Neuronal stem cell (in vitro differentiated cells): ENCODE measurements around the gene USP24.
A peak's percentile ranks its signal among the peaks of the same experiment; 100 is the strongest.
"Not testable (repeated sequence)": the region's sequence is repeated elsewhere in the genome, so short reads cannot be mapped to it uniquely, and the experiment has no call there.

Source experiments
- DNase-seq: peaks from one replicate; pipeline ENCODE4 v3.0.0-alpha.2; 2013; ENCODE audit warnings: low spot score
- H2AFZ ChIP-seq: one replicate; pipeline ENCODE4 v1.6.1; 2013; ENCODE audit warnings: mild to moderate bottlenecking, low read length, inconsistent platforms
- H2AK5ac ChIP-seq: 2 replicates; pipeline ENCODE4 v1.6.1; 2013; ENCODE audit warnings: low read depth, mild to moderate bottlenecking, inconsistent platforms, low read length, moderate library complexity, mixed read lengths
- H2BK120ac ChIP-seq: 2 replicates; pipeline ENCODE4 v1.6.1; 2013; ENCODE audit warnings: low read depth, mild to moderate bottlenecking, inconsistent platforms, low read length, moderate library complexity, mixed read lengths
- H2BK12ac ChIP-seq: one replicate; pipeline ENCODE4 v1.6.1; 2013; ENCODE audit warnings: low read length, inconsistent platforms
- H2BK15ac ChIP-seq: 2 replicates; pipeline ENCODE4 v1.6.1; 2013; ENCODE audit warnings: mild to moderate bottlenecking, low read length, inconsistent platforms, mixed read lengths
- H2BK5ac ChIP-seq: one replicate; pipeline ENCODE4 v1.6.1; 2013; ENCODE audit warnings: inconsistent platforms, mild to moderate bottlenecking, low read length, moderate library complexity
- H3K14ac ChIP-seq: one replicate; pipeline ENCODE4 v1.6.1; 2013; ENCODE audit warnings: low read length, inconsistent platforms
- H3K18ac ChIP-seq: 2 replicates; pipeline ENCODE4 v1.6.1; 2013; ENCODE audit warnings: low read length, inconsistent platforms
- H3K23ac ChIP-seq: 2 replicates; pipeline ENCODE4 v1.6.1; 2013; ENCODE audit warnings: low read depth, mild to moderate bottlenecking, mixed read lengths, low read length, inconsistent platforms; ENCODE audit not compliant: poor library complexity
- H3K27ac ChIP-seq: replicated peaks from 3 replicates; pipeline ENCODE4 v1.5.1; 2013; ENCODE audit warnings: low read length, inconsistent platforms
- H3K27me3 ChIP-seq, 3 experiments: 2 replicates each; pipeline ENCODE4 v1.6.1; 2013; ENCODE audit warnings: low read length in 3 of 3, mild to moderate bottlenecking in 2 of 3, inconsistent platforms in 1 of 3, low read depth in 1 of 3, mixed read lengths in 1 of 3, moderate library complexity in 1 of 3; ENCODE audit not compliant: control insufficient read depth in 3 of 3, insufficient read depth in 3 of 3
- H3K36me3 ChIP-seq, 2 donors: replicated peaks in 1 of 2; 2 replicates each; pipeline ENCODE4 v1.6.1; 2013; ENCODE audit warnings: low read length in 2 of 2; ENCODE audit not compliant: control insufficient read depth in 2 of 2, insufficient read depth in 2 of 2
- H3K4ac ChIP-seq: 2 replicates; pipeline ENCODE4 v1.6.1; 2013; ENCODE audit warnings: inconsistent platforms, mild to moderate bottlenecking, low read length, moderate library complexity
- H3K4me1 ChIP-seq, 2 donors: 1 replicate in 1 of 2; 2 replicates in 1 of 2; pipeline ENCODE4 v1.6.1; 2013; ENCODE audit warnings: low read length in 2 of 2, low read depth in 1 of 2; ENCODE audit not compliant: control insufficient read depth in 2 of 2, insufficient read depth in 1 of 2
- H3K4me2 ChIP-seq: one replicate; pipeline ENCODE4 v1.6.1; 2013; ENCODE audit warnings: mild to moderate bottlenecking, low read length, inconsistent platforms; ENCODE audit not compliant: insufficient read depth, poor library complexity, severe bottlenecking
- H3K4me3 ChIP-seq, 2 donors: 2 replicates each; pipeline ENCODE4 v1.5.1; 2013; ENCODE audit warnings: low read length in 2 of 2, mild to moderate bottlenecking in 2 of 2, inconsistent platforms in 1 of 2, moderate library complexity in 1 of 2
- H3K79me1 ChIP-seq: one replicate; pipeline ENCODE4 v1.6.1; 2013; ENCODE audit warnings: low read depth, mild to moderate bottlenecking, inconsistent platforms, low read length, moderate library complexity
- H3K9ac ChIP-seq: one replicate; pipeline ENCODE4 v1.6.1; 2013; ENCODE audit warnings: mild to moderate bottlenecking, low read depth, low read length, inconsistent platforms; ENCODE audit not compliant: poor library complexity
- H3K9me3 ChIP-seq, 2 donors: replicated peaks in 1 of 2; 2 replicates each; pipeline versions ENCODE3 to v1.6.1; 2013; ENCODE audit warnings: low read length in 2 of 2, mild to moderate bottlenecking in 2 of 2, inconsistent platforms in 1 of 2, low read depth in 1 of 2, mixed read lengths in 1 of 2, moderate library complexity in 1 of 2; ENCODE audit not compliant: control insufficient read depth in 2 of 2, insufficient read depth in 1 of 2
- H4K8ac ChIP-seq: one replicate; pipeline ENCODE4 v1.6.1; 2013; ENCODE audit warnings: low read depth, mild to moderate bottlenecking, inconsistent platforms, low read length, moderate library complexity
- H4K91ac ChIP-seq: one replicate; pipeline ENCODE4 v1.6.1; 2013; ENCODE audit warnings: low read length, low read depth, mild to moderate bottlenecking, inconsistent platforms; ENCODE audit not compliant: poor library complexity
- WGBS, 2 donors: extraction: QIAGEN DNeasy Blood & Tissue Kit; methylation state at CpG; one replicate each; pipeline ENCODE4 v1.1.7; 2013; ENCODE audit warnings: missing lambda C conversion rate in 2 of 2, mixed read lengths in 1 of 2; ENCODE audit not compliant: insufficient read length in 2 of 2, insufficient replicate concordance in 1 of 2; ENCODE audit errors: extremely low coverage in 2 of 2; 5-methylcytosine and 5-hydroxymethylcytosine counted together

The USP24 gene

GRCh38 chr1:55034476-55035133, 180.6 kb downstream of the USP24 start:
- Histone ChIP-seq H3K9ac (no peak overlapping the region), H3K27me3 (peaks cover under 1 to 66% (median 12%) of the 10 kb centered on the region in 3 experiments), H2BK12ac (no peak overlapping the region), H3K36me3 (no peaks in the 10 kb centered on the region), H3K4me1 (peaks cover 0 to 13% of the 10 kb centered on the region in 2 donors), H3K14ac (no peak overlapping the region), H3K23ac (no peak overlapping the region), H4K8ac (no peak overlapping the region), H2BK15ac (no peak overlapping the region), H2BK120ac (no peak overlapping the region), H2AK5ac (no peak overlapping the region), H4K91ac (no peak overlapping the region), H3K27ac (no peak overlapping the region), H3K79me1 (no peaks in the 10 kb centered on the region), H3K18ac (no peak overlapping the region), H2BK5ac (no peak overlapping the region), H3K4me2 (no peak overlapping the region), H3K9me3 (peaks cover 0 to 3% of the 10 kb centered on the region in 2 donors), H3K4ac (no peak overlapping the region), H2AFZ (no peak overlapping the region), H3K4me3 (no peak overlapping the region)
- no CpG with 5 or more reads among the region's 6 CpGs for WGBS, 2 donors
- DNase-seq: no peak

GRCh38 chr1:55033265-55033614, 181.9 kb downstream of the USP24 start:
- no peak overlapping the region for H2BK120ac ChIP-seq

GRCh38 chr1:55031098-55031497, 184.1 kb downstream of the USP24 start:
- H2BK120ac ChIP-seq: not testable (repeated sequence)
- no CpG with 5 or more reads among the region's 5 CpGs for WGBS, 2 donors

More at GRCh38 chr1:55033265-55033614, 181.9 kb downstream of the USP24 start:
- Histone ChIP-seq H2AFZ (no peak overlapping the region), H3K23ac (no peak overlapping the region), H2BK5ac (no peak overlapping the region), H3K27ac (peak overlapping the region; percentile 77), H4K91ac (no peak overlapping the region), H3K4me1 (peaks cover 0 to 6% of the 10 kb centered on the region in 2 donors), H3K18ac (peak overlapping the region; percentile 79), H3K14ac (no peak overlapping the region), H3K27me3 (peaks cover 0 to 52% (median 3%) of the 10 kb centered on the region in 3 experiments), H4K8ac (no peak overlapping the region), H3K4ac (no peak overlapping the region), H3K36me3 (no peaks in the 10 kb centered on the region), H2BK15ac (no peak overlapping the region), H3K9ac (no peak overlapping the region), H3K79me1 (no peaks in the 10 kb centered on the region), H2BK12ac (no peak overlapping the region), H3K4me3 (no peak overlapping the region), H3K4me2 (no peak overlapping the region), H3K9me3 (peaks cover 0 to 3% of the 10 kb centered on the region in 2 donors), H2AK5ac (no peak overlapping the region)
- no CpG with 5 or more reads among the region's 7 CpGs for WGBS, 2 donors
- no peak for DNase-seq

GRCh38 chr1:55026682-55027081, 188.5 kb downstream of the USP24 start:
- H3K14ac ChIP-seq, H3K27me3 ChIP-seq, H2BK15ac ChIP-seq, H3K4me2 ChIP-seq, H3K4ac ChIP-seq, H3K18ac ChIP-seq, H2BK120ac ChIP-seq, H3K79me1 ChIP-seq, H3K9ac ChIP-seq, H2AK5ac ChIP-seq, H4K91ac ChIP-seq, H3K23ac ChIP-seq, H3K4me3 ChIP-seq, DNase-seq, H4K8ac ChIP-seq, H2AFZ ChIP-seq, H2BK5ac ChIP-seq, H3K4me1 ChIP-seq, H2BK12ac ChIP-seq, H3K27ac ChIP-seq, H3K9me3 ChIP-seq, H3K36me3 ChIP-seq: not testable (repeated sequence)
- WGBS, 2 donors: no CpG with 5 or more reads among the region's 3 CpGs

More at GRCh38 chr1:55031098-55031497, 184.1 kb downstream of the USP24 start:
- H2BK12ac ChIP-seq, H2AK5ac ChIP-seq, H4K91ac ChIP-seq, H2BK5ac ChIP-seq, H3K27ac ChIP-seq, H3K14ac ChIP-seq, H4K8ac ChIP-seq, H3K4ac ChIP-seq, DNase-seq, H3K4me3 ChIP-seq, H2AFZ ChIP-seq, H3K4me2 ChIP-seq, H3K36me3 ChIP-seq, H2BK15ac ChIP-seq, H3K18ac ChIP-seq, H3K79me1 ChIP-seq, H3K9me3 ChIP-seq, H3K9ac ChIP-seq, H3K4me1 ChIP-seq, H3K23ac ChIP-seq: not testable (repeated sequence)
- peaks cover 0 to 31% (median 0%) of the 10 kb centered on the region in 3 experiments for H3K27me3 ChIP-seq
